T-helper 2 cell treated with Interferon-gamma antibody and Interleukin-4, amounts not matched to agents 100 ng/mL and 5 ng/mL, for 36 hours (primary cell): ENCODE measurements around the gene RNGTT. TPM values are rescaled to one million over a fixed set of nuclear protein-coding genes. Genes with fewer than 3 reads are reported as not detected.
"Not testable (repeated sequence)": the region's sequence is repeated elsewhere in the genome, so short reads cannot be mapped to it uniquely, and the experiment has no call there.

Experiments used
- intact Hi-C: fragments of 100-400 bp; cut with micrococcal nuclease; formaldehyde crosslinking; loops from one replicate; pipeline ENCODE4 v1.15.1; 2023
- total RNA-seq: library from RNA; stranded (reverse); gene quantifications from 2 replicates; pipeline ENCODE4 v1.2.3, GENCODE V29; 2022

RNGTT gene
- total RNA-seq, 1 donor from 2014 or later = 23.0 TPM

DNA sequence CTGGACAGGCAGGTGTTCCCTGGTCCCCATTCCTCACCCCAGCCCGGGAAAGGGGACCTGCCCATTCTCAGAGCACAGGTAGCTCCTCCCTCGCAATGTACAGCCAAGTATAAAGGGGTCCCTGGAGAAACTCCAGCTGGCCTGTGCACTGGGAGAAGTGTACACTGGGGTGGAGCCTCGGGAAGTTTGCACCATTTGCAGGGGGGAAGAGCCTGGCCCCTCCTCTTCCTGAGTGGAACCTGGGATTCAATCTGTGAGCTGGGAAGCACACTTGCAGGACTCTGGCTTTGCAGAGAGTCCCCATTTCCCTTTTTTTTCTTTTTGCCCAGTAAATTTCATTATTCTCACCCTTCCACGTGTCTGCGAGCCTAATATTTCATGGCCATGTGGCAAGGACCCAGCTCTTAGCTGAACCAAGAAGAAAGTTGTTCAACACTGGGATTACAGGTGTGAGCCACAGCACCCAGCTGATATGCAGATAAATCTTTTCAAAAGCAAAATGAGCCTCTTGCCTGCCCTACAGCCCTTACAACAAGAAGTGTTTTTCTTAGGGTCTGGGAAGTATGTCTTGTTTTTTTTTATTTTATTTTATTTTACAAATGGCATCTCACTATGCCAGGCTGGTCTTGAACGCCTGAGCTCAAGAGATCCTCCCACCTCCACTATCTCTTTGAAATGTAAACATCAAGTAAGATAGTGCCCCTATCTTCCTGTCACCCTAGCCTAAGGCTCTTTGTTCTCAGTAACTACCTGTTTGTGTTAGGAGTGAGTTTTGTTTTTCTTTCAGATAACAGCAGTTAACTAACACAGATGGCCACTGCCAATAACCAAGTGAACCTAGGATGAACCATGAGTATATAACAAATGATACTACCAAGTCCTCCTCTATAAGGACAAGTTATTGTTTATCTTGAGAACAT, 9.3 kb upstream of the RNGTT start:
- intact Hi-C loops = no loop called here

DNA sequence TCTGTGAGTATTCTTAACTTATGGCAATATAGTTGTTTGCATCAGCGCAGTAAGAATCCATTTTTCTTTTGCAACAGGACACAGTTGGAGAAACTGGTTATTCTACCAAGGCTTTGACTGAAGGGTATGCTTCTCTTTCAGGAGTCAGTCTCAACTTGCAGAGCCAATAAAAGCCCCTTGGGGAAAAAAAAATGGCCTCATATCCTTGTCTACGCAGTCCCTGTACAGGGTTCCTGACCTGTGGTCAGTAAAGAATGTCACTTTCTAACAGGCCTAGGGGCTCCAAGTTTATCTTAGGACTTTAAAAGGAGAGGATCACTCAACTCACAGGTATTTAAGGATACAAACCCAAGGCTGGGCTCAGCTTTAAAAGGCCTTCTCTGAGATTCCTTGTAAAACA, 6.9 kb upstream of the RNGTT start:
- intact Hi-C loops = no loop called here

DNA sequence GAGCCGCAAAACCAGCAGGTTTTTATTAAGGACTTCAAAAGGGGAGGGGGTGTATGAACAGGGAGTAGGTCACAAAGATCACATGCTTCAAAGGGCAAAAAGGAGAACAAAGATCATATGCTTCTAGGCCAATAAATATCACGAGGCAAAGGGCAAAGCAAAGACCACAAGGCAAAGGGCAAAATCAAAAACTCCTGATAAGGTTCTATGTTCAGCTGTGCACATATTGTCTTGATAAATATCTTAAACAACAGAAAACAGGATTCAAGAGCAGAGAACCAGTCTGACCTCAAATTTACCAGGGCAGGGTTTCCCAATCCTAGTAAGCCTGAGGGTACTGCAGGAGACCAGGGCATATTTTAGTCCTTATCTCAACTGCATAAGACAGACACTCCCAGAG, 5.8 kb upstream of the RNGTT start:
- intact Hi-C loops = loop anchor here (10.0 kb wide), 1 partner anchor 54 kb away; no protein-coding TSS in a partner anchor

DNA sequence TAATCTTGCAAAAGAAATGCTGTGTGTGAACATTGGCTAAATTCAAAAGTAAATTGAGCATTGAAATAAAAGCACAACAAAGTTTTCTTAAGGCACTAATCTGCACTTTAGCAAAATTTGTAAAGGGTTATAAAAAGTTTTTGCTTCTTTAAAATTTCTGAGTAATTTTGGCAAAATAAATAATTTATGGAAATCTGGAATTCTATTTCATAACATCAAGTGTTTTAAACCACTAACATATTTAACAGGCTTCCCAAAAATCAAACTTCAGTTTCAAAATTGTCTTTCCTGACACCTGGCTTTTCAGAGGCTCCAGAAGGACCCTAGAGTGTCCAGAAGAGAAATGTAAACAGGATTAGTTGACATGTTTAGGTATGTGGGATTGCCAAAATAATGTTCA, 4.5 kb upstream of the RNGTT start:
- intact Hi-C loops = loop anchor here (10.0 kb wide), 1 partner anchor 53 kb away; no protein-coding TSS in a partner anchor

DNA sequence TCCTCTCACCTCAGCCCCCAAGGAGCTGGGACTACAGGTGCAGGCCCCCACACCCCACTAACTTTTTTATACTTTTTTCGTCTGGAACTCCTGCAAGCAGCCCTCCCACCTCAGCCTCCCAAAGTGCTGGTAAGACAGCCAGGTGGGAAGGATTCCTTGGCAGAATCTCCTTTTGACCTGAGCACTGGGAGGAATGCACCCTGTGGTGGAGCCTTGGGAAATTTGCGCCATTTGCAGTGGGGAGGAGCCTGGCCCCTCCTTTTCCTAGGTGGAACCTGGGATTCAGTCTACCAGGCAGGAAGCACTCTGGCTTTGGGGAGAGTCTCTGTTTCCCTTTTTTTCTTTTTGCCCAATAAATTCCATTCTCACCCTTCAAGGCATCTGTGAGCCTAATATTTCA, 2.3 kb upstream of the RNGTT start:
- intact Hi-C loops = loop anchor here (10.0 kb wide), 1 partner anchor 51 kb away; no protein-coding TSS in a partner anchor

DNA sequence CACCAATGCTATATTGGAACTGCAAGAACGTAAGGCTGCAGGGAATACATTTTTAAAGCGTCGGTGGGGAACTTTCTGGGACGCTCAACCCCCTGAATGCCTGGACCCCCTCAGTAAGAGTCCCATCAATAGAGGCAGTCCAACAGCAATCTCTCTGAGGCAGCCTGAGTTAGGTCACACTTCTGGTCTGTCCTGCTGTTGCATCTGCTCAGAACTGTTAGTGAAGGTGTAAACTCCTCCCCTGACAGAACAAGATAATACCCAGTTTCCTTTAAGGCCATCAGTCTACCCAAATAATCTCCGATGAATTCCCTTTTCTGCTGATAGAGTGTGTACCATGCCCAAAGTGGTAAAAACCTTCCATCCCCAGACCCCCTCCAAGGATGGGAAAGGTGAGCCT, 1.1 kb upstream of the RNGTT start:
- intact Hi-C loops = loop anchor here (5.0 to 10.0 kb wide), 2 partner anchors 50 to 863 kb away; partner anchors contain the start of gene CASP8AP2

DNA sequence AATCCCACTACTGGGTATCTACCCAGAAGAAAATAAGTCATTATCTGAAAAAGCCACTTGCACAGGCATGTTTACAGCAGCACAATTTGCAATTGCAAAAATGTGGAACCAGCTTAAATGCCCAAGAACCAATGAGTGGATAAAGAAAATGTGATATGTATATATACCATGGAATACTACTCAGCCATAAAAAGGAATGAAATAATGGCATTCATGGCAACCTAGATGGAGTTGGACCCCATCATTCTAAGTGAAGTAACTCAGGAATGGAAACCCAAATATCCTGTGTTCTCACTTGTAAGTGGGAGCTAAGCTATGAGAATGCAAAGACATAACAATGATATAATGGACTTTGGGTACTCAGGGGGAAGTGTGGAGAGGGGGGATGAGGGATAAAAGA, 4.6 kb downstream of the RNGTT start:
- intact Hi-C loops = no loop called here

DNA sequence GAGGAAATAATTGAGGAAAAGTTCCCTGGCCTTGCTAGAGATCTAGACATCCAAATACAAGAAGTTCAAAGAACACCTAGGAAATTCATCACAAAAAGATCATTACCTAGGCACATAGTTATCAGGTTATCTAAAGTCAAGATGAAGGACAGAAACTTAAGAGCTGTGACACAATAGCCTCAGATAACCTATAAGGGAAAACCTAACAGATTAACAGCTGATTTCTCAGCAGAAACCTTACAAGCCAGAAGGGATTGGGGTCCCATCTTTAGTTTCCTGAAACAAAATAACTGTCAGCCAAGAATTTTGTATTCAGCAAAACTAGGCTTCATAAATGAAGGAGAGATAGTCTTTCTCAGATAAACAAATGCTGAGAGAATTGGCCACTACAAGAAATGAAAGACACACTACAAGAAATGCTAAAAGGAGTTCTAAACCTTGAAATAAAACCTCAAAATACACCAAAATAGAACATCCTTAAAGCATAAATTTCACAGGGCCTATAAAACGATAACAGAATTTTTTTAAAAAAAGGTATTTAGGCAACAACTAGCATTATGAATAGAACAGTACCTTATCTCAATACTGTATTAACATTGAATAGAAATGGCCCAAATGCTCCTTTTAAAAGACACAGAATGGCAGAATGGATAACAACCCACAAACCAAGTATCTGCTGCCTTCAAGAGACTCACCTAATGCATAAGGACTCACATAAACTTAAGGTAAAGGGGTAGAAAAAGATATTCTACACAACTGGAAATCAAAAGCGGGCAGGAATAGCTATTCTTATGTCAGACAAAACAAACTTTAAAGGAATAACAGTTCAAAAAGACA, 9.7 kb downstream of the RNGTT start:
- intact Hi-C loops = no loop called here

DNA sequence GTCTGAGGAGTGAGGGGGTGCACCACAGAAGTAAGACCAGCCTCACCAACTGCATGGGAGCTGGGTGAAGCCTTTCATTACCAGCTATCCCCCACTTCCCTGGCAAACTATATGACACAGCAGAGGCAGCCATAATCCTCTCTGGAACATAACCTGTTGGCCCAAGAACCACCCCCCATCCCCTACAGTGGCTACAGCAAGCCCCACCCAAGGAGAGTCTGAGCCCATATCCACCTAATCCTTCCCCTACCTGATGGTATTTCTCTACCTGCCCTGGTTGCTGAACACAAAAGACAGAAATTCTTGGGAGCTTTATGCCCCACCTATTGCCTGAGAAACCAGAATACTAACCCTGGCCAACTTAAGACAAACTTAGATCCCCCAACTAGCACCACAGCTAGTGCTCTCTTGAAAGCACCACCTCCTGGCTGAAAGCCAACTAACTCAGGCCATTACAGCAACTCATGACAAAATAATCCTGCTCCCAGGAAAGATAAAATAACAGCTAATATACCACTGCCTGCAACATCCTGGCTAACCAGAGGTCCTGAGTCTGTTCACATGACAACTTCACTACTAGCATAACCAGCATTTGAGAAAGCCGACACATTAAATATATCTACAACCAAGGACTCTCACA, 11.2 kb downstream of the RNGTT start:
- intact Hi-C loops = no loop called here

DNA sequence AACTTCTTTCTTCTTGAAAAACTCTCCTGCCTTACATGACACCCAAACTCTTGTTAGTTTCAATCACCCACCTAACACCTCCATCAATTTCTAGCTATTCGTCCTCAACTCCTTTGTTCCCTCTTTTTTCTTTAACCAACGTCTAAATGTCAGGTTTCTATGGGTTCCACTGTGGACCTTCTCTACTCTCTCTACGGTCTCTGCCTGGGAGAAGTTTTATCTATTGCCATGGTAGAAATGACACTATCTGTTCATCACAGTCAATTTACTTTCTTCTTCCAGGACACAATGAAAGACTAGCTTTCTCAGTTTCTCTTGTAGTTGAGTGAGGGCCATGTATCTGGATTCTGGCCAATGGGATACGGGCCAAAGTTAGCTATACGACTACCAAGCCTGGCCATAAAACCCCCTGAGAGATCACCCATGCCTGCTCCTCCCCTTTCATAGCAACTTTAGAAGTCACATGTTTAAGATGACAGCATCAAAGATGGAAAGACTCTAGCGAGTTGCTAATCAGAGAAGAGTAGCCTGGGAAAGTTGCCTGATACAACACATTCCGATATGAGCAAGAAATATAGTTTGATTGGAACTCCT, 17.9 kb downstream of the RNGTT start:
- intact Hi-C loops = no loop called here

DNA sequence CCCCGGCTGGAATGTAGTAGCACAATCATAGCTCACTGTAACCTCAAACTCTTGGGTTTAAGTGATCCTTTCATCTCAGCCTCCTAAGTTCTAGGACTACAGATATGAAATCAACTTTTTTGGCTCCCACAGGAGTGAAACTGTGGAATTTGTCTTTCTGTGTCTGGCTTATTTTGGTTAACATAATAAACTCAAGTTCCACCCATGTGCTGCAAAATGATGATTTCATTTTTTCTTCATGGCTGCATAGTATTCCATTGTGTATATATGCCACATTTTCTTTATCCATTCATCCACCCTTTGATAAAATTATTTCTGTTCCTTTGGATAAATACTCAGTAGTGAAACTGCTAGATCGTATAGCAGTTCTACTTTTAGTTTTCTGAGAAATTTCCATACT, 29.9 kb downstream of the RNGTT start:
- intact Hi-C loops = no loop called here

DNA sequence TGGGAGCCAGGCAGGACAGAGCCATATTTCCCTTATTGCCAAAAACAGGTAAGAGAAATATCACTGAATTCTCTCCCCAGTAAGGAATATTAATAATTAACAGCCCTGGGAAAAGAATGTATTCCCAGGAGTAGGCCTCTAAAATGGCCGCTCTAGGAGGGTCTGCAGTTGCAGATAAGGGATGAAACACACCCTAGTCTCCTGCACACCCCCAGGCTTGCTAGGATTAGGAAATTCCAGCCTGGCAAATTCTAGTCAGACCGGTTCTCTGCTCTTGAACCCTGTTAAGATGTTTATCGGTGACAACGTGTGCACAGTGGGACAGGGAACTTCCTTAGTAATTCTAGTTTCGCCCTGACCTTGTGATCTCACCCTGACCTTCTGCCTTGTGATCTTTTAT, 31.4 kb downstream of the RNGTT start:
- intact Hi-C loops = not testable (repeated sequence)

DNA sequence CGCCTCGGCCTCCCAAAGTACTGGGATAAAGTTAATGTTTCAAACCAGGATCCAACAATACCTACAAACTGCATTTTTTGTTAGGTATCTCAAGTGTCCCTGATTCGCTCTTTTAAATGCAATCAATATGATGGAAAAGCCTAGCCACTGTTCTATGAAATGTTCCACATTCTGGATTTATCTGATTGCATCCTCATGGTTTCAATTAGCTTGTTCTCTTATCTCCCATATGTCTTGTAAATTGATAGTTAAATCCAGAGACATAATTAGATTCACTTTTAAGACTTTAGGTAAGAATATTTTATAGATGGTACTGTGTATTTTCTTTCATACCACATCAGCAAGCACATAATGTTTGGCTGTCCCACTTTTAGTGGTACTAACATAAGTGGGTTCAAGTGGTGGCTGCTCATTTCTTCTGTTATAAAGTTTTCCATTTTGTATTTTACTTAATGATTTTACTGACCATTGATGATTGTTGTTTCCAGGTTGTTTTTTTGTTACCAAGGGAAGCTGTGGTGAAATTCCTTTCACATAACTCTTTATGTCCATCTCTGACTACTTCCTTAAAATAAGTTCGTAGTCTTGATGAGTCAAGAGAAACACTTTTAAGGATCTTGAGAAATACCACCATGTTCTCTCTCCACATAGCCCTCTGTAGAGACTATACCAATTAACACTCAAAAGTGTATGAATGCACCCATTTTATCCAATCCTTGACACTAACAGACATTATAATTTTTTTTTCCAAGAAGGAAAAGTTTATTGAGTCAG, 40.5 kb downstream of the RNGTT start:
- intact Hi-C loops = no loop called here

DNA sequence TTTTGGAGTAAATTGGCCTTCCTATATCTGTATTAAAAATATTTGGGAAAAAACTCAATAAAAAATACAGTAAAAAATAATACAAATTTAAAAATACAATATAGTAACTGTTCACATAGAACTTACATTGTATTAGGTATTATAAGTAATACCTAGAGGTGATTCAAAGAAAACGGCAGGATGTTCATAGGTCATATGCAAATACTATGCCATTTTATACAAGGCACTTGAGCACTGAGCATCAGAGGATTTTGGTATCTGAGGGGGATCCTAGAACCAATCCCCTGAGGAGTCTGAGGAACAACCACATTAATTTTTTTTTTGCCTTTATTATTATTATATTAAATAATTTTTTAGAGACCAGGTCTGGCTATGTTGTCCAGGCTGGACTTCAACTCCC, 41.7 kb downstream of the RNGTT start:
- intact Hi-C loops = no loop called here

DNA sequence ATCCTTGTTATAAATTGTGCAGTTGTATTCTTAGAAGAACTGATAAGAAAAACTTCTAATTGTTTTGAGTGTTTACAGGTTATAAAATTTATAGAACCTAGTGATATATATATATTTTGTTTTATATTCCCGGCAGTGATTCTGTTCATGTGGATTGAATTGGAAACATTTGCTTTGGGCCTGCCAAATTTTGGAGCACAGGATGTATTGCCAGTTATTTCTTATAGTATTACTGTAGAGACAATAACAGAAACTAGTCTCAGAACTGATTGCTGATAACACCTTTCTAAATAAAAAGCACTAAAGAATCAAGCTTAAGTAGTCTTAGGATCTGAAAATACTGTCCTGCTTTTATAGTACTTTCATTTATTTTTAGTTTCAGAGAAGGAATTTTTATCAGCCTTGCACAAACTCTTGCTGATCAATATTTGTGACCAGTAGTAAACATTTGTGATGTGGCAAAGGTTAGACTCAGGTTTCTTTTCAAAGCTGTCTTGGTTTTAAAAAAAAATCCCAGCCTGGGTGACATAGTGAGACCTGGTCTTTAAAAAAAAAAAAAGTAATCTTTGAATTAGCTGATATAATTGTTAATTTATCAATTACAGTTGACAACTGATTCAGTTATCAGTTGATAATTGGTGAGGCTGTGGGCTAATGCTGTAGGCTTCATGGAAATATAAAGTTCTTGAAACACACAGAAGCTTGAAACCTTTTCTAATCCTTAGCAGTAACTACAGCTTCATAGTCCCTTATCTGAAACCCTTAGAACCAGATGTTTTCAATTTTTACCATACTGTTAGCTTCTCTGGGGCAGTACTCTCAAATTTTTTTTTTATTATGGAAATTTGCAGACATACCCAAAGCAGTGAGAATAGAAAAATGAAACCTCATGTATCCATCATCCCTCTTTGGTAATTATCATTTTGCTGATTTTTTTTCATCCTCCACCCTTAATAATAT, 42.4 kb downstream of the RNGTT start:
- intact Hi-C loops = no loop called here

DNA sequence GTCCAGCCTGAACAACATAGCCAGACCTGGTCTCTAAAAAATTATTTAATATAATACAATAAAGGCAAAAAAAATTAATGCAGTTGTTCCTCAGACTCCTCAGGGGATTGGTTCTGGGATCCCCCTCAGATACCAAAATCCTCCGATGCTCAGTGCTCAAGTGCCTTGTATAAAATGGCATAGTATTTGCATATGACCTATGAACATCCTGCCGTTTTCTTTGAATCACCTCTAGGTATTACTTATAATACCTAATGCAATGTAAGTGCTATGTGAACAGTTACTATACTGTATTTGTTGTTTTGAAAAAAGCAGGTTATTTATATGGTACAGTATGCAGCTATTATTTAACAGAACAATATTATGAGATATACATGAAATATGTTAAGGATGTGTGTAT, 43.3 kb downstream of the RNGTT start:
- intact Hi-C loops = no loop called here

DNA sequence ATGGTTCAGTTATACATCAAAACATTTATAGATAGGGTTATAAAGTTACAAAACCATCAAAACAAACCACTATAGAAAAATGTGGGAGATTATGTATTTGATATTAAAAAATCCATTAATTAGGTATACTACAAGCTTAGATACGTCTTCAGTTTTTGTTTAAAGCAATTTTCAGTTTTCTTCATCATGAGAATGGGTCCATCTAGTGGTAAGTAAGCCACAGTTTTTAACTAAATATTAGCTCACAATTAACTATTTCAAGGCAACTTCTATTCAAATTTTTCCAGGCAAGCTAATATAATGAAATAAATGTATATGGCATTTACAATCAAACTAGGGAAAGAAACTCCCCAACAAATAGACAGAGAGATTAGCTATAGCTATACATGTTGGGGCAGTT, 44.4 kb downstream of the RNGTT start:
- intact Hi-C loops = loop anchor here (10.0 kb wide), 1 partner anchor 46 kb away; the partner anchor contains the start of gene RNGTT

DNA sequence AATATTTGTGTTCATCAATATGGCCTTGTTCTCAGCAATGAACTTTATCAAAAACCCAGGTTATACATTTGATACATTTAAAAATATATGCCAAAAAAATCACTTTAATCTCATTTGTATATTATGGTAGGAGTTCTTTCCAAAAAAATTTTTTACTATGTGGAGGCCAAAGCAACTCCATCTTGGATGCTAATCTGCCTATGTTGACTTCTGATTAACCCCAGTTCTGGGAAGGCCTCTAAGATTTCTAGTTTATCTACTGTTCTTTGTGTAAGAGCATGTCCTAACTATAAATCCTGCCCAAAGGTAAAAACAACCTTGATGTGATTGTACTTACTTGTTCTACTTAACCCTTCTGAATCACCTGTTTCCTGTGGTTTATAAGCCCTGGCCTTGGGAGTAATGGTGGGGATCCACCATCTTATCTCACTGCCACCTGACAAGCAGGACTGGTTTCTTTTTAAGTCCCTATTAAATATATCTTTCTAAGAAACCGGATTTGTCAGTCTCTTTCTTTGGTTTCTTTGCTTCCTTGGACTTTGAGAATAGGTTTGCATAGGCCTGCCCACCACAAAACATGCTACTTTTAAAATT, 46.7 kb downstream of the RNGTT start:
- intact Hi-C loops = loop anchor here (10.0 kb wide), 1 partner anchor 48 kb away; the partner anchor contains the start of gene RNGTT
